Astrocyte (in vitro differentiated cells and primary cell): ENCODE data around the gene CTNND2. TPM values are rescaled to one million over a fixed set of nuclear protein-coding genes. Genes with fewer than 3 reads are reported as not detected.

ENCODE experiments used
- DNase-seq: peaks from one replicate; pipeline ENCODE4 v3.0.0-alpha.2; 2010; ENCODE audit warnings: low read depth
- FAIRE-seq: peaks from 2 replicates; lab custom pipeline; 2011; peaks lifted over from hg19 to GRCh38; lab: Jason Lieb, UNC
- H2AFZ ChIP-seq: 2 replicates; pipeline ENCODE4 v1.6.0; 2012; ENCODE audit warnings: low read depth, low read length, inconsistent platforms
- H3K27ac ChIP-seq: 2 replicates; pipeline ENCODE4 v1.5.1; 2011; ENCODE audit warnings: low read depth, low read length, inconsistent platforms
- H3K27me3 ChIP-seq: 2 replicates; pipeline ENCODE4 v1.6.0; 2011; ENCODE audit warnings: low read length, inconsistent platforms; ENCODE audit not compliant: insufficient read depth
- H3K36me3 ChIP-seq: 2 replicates; pipeline ENCODE4 v1.5.1; 2011; ENCODE audit warnings: low read length, inconsistent platforms; ENCODE audit not compliant: insufficient read depth
- H3K4me1 ChIP-seq: 2 replicates; pipeline ENCODE4 v1.5.1; 2011; ENCODE audit warnings: low read length, inconsistent platforms; ENCODE audit not compliant: insufficient read depth
- H3K4me2 ChIP-seq: 2 replicates; pipeline ENCODE4 v1.6.0; 2012; ENCODE audit warnings: low read length, inconsistent platforms
- H3K4me3 ChIP-seq: 2 replicates; pipeline ENCODE4 v1.5.1; 2011; ENCODE audit warnings: low read depth, mild to moderate bottlenecking, low read length, inconsistent platforms; ENCODE audit not compliant: insufficient read depth
- H3K79me2 ChIP-seq: 2 replicates; pipeline ENCODE4 v1.6.0; 2012; ENCODE audit warnings: mild to moderate bottlenecking, low read length, inconsistent platforms; ENCODE audit not compliant: insufficient read depth
- H3K9ac ChIP-seq: 2 replicates; pipeline ENCODE4 v1.6.0; 2012; ENCODE audit warnings: mild to moderate bottlenecking, low read length, inconsistent platforms
- H3K9me3 ChIP-seq: 2 replicates; pipeline ENCODE4 v1.5.1; 2012; ENCODE audit warnings: low read depth, mild to moderate bottlenecking, low read length, inconsistent platforms; ENCODE audit not compliant: insufficient read depth
- H4K20me1 ChIP-seq: 2 replicates; pipeline ENCODE4 v1.6.0; 2012; ENCODE audit warnings: low read length, inconsistent platforms; ENCODE audit not compliant: insufficient read depth
- H3K27ac Mint-ChIP-seq: one replicate; pipeline ENCODE4 v1.8.0; 2021; ENCODE audit warnings: mild to moderate bottlenecking, mixed read lengths; ENCODE audit not compliant: unreplicated experiment
- H3K27me3 Mint-ChIP-seq: one replicate; pipeline ENCODE4 v1.8.0; 2021; ENCODE audit warnings: low read depth, mixed read lengths; ENCODE audit not compliant: unreplicated experiment
- H3K36me3 Mint-ChIP-seq: one replicate; pipeline ENCODE4 v1.8.0; 2021; ENCODE audit warnings: low read depth, mixed read lengths; ENCODE audit not compliant: unreplicated experiment
- H3K4me1 Mint-ChIP-seq: one replicate; pipeline ENCODE4 v1.8.0; 2021; ENCODE audit warnings: low read depth, mixed read lengths; ENCODE audit not compliant: unreplicated experiment
- H3K4me3 Mint-ChIP-seq: one replicate; pipeline ENCODE4 v1.8.0; 2021; ENCODE audit warnings: mild to moderate bottlenecking, moderate library complexity, mixed read lengths; ENCODE audit not compliant: unreplicated experiment
- H3K9me3 Mint-ChIP-seq: one replicate; pipeline ENCODE4 v1.8.0; 2021; ENCODE audit warnings: mild to moderate bottlenecking, mixed read lengths; ENCODE audit not compliant: unreplicated experiment
- CTCF ChIP-seq: IDR thresholded peaks from 2 replicates; pipeline ENCODE4 v1.5.1; 2011; ENCODE audit warnings: low read depth, mild to moderate bottlenecking, inconsistent platforms, low read length, moderate library complexity; ENCODE audit not compliant: insufficient read depth
- EZH2 ChIP-seq: IDR thresholded peaks from 2 replicates; pipeline ENCODE4 v1.6.1; 2012; ENCODE audit warnings: mild to moderate bottlenecking, low read length, inconsistent platforms; ENCODE audit not compliant: insufficient read depth
- total RNA-seq: library from RNA; stranded (reverse); gene quantifications from 2 replicates; pipeline ENCODE4 v1.2.1, GENCODE V29; 2021

CTNND2 gene
- total RNA-seq, 1 donor from 2014 or later: 4.5 TPM

- H3K79me2 ChIP-seq: no peaks in the 10 kb centered on the region
- no peak for FAIRE-seq
- H4K20me1 ChIP-seq: no peaks in the 10 kb centered on the region
- H3K9me3 ChIP-seq: no peaks in the 10 kb centered on the region
- Mint-ChIP-seq H3K27me3 (no peaks in the 10 kb centered on the region), H3K4me3 (no peak overlapping the region), H3K27ac (no peak overlapping the region), H3K9me3 (peaks cover 33% of the 10 kb centered on the region), H3K4me1 (no peaks in the 10 kb centered on the region), H3K36me3 (no peaks in the 10 kb centered on the region)
- no peaks in the 10 kb centered on the region for H3K4me1 ChIP-seq
- no peak overlapping the region for H3K27ac ChIP-seq
- H3K36me3 ChIP-seq: no peaks in the 10 kb centered on the region
- H3K27me3 ChIP-seq: no peaks in the 10 kb centered on the region
- no peak for DNase-seq
- TF ChIP-seq EZH2: no peak
- TF ChIP-seq CTCF: no peak
- H3K4me3 ChIP-seq: no peak overlapping the region
- no peak overlapping the region for H2AFZ ChIP-seq
- H3K9ac ChIP-seq: no peak overlapping the region
- no peak overlapping the region for H3K4me2 ChIP-seq
These were observed 876.6 kb downstream of the CTNND2 start for GRCh38 chr5:11027660-11028059.

- Mint-ChIP-seq H3K27me3 (no peaks in the 10 kb centered on the region), H3K36me3 (no peaks in the 10 kb centered on the region), H3K27ac (no peak overlapping the region), H3K4me3 (no peak overlapping the region), H3K4me1 (no peaks in the 10 kb centered on the region), H3K9me3 (peaks cover 27% of the 10 kb centered on the region)
- Histone ChIP-seq H2AFZ (no peak overlapping the region), H3K79me2 (no peaks in the 10 kb centered on the region), H3K4me3 (no peak overlapping the region), H3K4me2 (no peak overlapping the region), H3K9me3 (no peaks in the 10 kb centered on the region), H3K4me1 (no peaks in the 10 kb centered on the region), H3K27ac (no peak overlapping the region), H3K9ac (no peak overlapping the region), H3K27me3 (no peaks in the 10 kb centered on the region), H4K20me1 (no peaks in the 10 kb centered on the region), H3K36me3 (no peaks in the 10 kb centered on the region)
- DNase-seq: no peak
- TF ChIP-seq EZH2 (no peak), CTCF (no peak)
- FAIRE-seq: no peak
These were observed 877.7 kb downstream of the CTNND2 start for GRCh38 chr5:11026543-11026942.

GRCh38 chr5:11023945-11024344, 880.3 kb downstream of the CTNND2 start:
- Histone ChIP-seq H3K27me3 (no peaks in the 10 kb centered on the region), H3K27ac (no peak overlapping the region), H3K9me3 (no peaks in the 10 kb centered on the region), H2AFZ (no peak overlapping the region), H3K4me1 (no peaks in the 10 kb centered on the region), H3K79me2 (no peaks in the 10 kb centered on the region), H3K4me2 (no peak overlapping the region), H3K36me3 (no peaks in the 10 kb centered on the region), H4K20me1 (no peaks in the 10 kb centered on the region), H3K4me3 (no peak overlapping the region), H3K9ac (no peak overlapping the region)
- FAIRE-seq (no peak), DNase-seq (no peak)
- H3K4me3 Mint-ChIP-seq: no peak overlapping the region
- no peaks in the 10 kb centered on the region for H3K27me3 Mint-ChIP-seq
- TF ChIP-seq EZH2: no peak
- TF ChIP-seq CTCF: no peak
- H3K36me3 Mint-ChIP-seq: no peaks in the 10 kb centered on the region
- H3K4me1 Mint-ChIP-seq: no peaks in the 10 kb centered on the region
- no peak overlapping the region for H3K27ac Mint-ChIP-seq
- H3K9me3 Mint-ChIP-seq: peaks cover 13% of the 10 kb centered on the region
